Endothelial cell (in vitro differentiated cells): Measurements from ENCODE around the gene B3GALT2. TPM values are rescaled to one million over a fixed set of nuclear protein-coding genes. Genes with fewer than 3 reads are reported as not detected.

Source experiments
- DNase-seq: peaks from one replicate; pipeline ENCODE4 v3.0.0; 2021; ENCODE audit warnings: low spot score
- H3K27ac Mint-ChIP-seq: one replicate; pipeline ENCODE4 v1.8.0; 2021; ENCODE audit warnings: mixed read lengths, inconsistent platforms; ENCODE audit not compliant: unreplicated experiment
- H3K27me3 Mint-ChIP-seq: one replicate; pipeline ENCODE4 v1.8.0; 2021; ENCODE audit warnings: mild to moderate bottlenecking, moderate library complexity, mixed read lengths, inconsistent platforms; ENCODE audit not compliant: unreplicated experiment
- H3K36me3 Mint-ChIP-seq: one replicate; pipeline ENCODE4 v1.8.0; 2021; ENCODE audit warnings: mild to moderate bottlenecking, low read depth, mixed read lengths, inconsistent platforms; ENCODE audit not compliant: unreplicated experiment
- H3K4me1 Mint-ChIP-seq: one replicate; pipeline ENCODE4 v1.8.0; 2021; ENCODE audit warnings: mild to moderate bottlenecking, mixed read lengths, inconsistent platforms; ENCODE audit not compliant: unreplicated experiment
- H3K4me3 Mint-ChIP-seq: one replicate; pipeline ENCODE4 v1.8.0; 2021; ENCODE audit warnings: mild to moderate bottlenecking, mixed read lengths, inconsistent platforms; ENCODE audit not compliant: unreplicated experiment
- H3K9me3 Mint-ChIP-seq: one replicate; pipeline ENCODE4 v1.8.0; 2021; ENCODE audit warnings: mixed read lengths, inconsistent platforms; ENCODE audit not compliant: unreplicated experiment
- CTCF ChIP-seq: fragments of 200-600 bp; sonication (generic); IDR thresholded peaks from one replicate; pipeline ENCODE4 v1.5.0; 2021; ENCODE audit warnings: antibody characterized with exemption; ENCODE audit not compliant: unreplicated experiment
- microRNA-seq: library from miRNA; unstranded; fragments of <30 nt; microRNA quantifications from one replicate; pipeline ENCODE4, GENCODE V29; 2020; ENCODE audit not compliant: unreplicated experiment
- total RNA-seq: library from RNA; stranded (reverse); fragmentation: NEBNext Ultra II Directional; extraction: Animal tissue kit (Norgen Biotek cat#: 25700); gene quantifications from one replicate; pipeline ENCODE4 v1.2.1, GENCODE V29; 2021; ENCODE audit not compliant: unreplicated experiment

The B3GALT2 gene
- total RNA-seq, 1 donor from 2014 or later, result 0.10 TPM

GRCh38 chr1:193140254-193140653, 46.2 kb downstream of the B3GALT2 start:
- Mint-ChIP-seq H3K36me3 (peaks cover 10% of the 10 kb centered on the region), H3K9me3 (no peaks in the 10 kb centered on the region), H3K4me3 (no peak overlapping the region), H3K4me1 (peaks cover 6% of the 10 kb centered on the region), H3K27ac (no peak overlapping the region), H3K27me3 (no peaks in the 10 kb centered on the region)
- TF ChIP-seq CTCF, result no peak
- no peak for DNase-seq

- Mint-ChIP-seq H3K4me1 (no peaks in the 10 kb centered on the region), H3K27ac (no peak overlapping the region), H3K27me3 (no peaks in the 10 kb centered on the region), H3K36me3 (peaks cover 22% of the 10 kb centered on the region), H3K9me3 (no peaks in the 10 kb centered on the region), H3K4me3 (no peak overlapping the region)
- no peak for TF ChIP-seq CTCF
- no peak for DNase-seq
These were observed 55.0 kb downstream of the B3GALT2 start for GRCh38 chr1:193131266-193131860.

Small RNAs within 50 kb of the gene (microRNA-seq; reads per million reads assigned to microRNA genes)
- not detected for gene MIR1278

Other genes starting within 250 kb of the B3GALT2 start
- gene UCHL5, start 127.3 kb downstream of the B3GALT2 start, total RNA-seq, result 24.9 TPM
- gene RO60, start 127.0 kb downstream of the B3GALT2 start, total RNA-seq, result 144 TPM
- gene GLRX2, start 81.2 kb downstream of the B3GALT2 start, total RNA-seq, result 11.0 TPM
- 45.2 TPM for gene CDC73, start 64.6 kb downstream of the B3GALT2 start, total RNA-seq